ENCODE results near the gene SMYD3. TPM values are rescaled to one million over a fixed set of nuclear protein-coding genes. Genes with fewer than 3 reads are reported as not detected.

SMYD3 gene
- total RNA-seq, 1 donor from 2014 or later = 29.3 TPM

- Mint-ChIP-seq H3K27ac (ENCODE audit: unreplicated experiment) (peak overlapping the region; percentile 75), H3K4me1 (ENCODE audit: low read depth) (peaks cover 28% of the 10 kb centered on the region), H3K9me3 (ENCODE audit: low read depth) (peaks cover 23% of the 10 kb centered on the region), H3K27me3 (ENCODE audit: low read depth) (no peaks in the 10 kb centered on the region), H3K4me3 (ENCODE audit: unreplicated experiment) (no peak overlapping the region), H3K36me3 (ENCODE audit: low read depth) (peaks cover 26% of the 10 kb centered on the region)
- no peak for DNase-seq (ENCODE audit: low spot score)
- TF ChIP-seq CTCF (IDR thresholded peaks at IDR 0.05) = no peak
Measured at GRCh38 chr1:245751116-245751515, 756.0 kb downstream of the SMYD3 start.

- Mint-ChIP-seq H3K27me3 (ENCODE audit: low read depth) (no peaks in the 10 kb centered on the region), H3K4me3 (ENCODE audit: unreplicated experiment) (no peak overlapping the region), H3K9me3 (ENCODE audit: low read depth) (peaks cover 18% of the 10 kb centered on the region), H3K4me1 (ENCODE audit: low read depth) (peaks cover 28% of the 10 kb centered on the region), H3K27ac (ENCODE audit: unreplicated experiment) (peak overlapping the region; percentile 50), H3K36me3 (ENCODE audit: low read depth) (peaks cover 25% of the 10 kb centered on the region)
- DNase-seq (ENCODE audit: low spot score) = no peak
- TF ChIP-seq CTCF (IDR thresholded peaks at IDR 0.05) = no peak
Measured at GRCh38 chr1:245750261-245750660, 756.8 kb downstream of the SMYD3 start.

GRCh38 chr1:245749053-245749452 lies 758.0 kb downstream of the SMYD3 start:
- H3K36me3 Mint-ChIP-seq (ENCODE audit: low read depth) = peaks cover 26% of the 10 kb centered on the region
- peaks cover 28% of the 10 kb centered on the region for H3K4me1 Mint-ChIP-seq (ENCODE audit: low read depth)
- H3K27me3 Mint-ChIP-seq (ENCODE audit: low read depth) = no peaks in the 10 kb centered on the region

GRCh38 chr1:245748646-245749045 lies 758.4 kb downstream of the SMYD3 start:
- peaks cover 16% of the 10 kb centered on the region for H3K9me3 Mint-ChIP-seq (ENCODE audit: low read depth)
- TF ChIP-seq CTCF (IDR thresholded peaks at IDR 0.05) = no peak
- DNase-seq (ENCODE audit: low spot score) = no peak
- no peak overlapping the region for H3K27ac Mint-ChIP-seq (ENCODE audit: unreplicated experiment)
- H3K27me3 Mint-ChIP-seq (ENCODE audit: low read depth) = no peaks in the 10 kb centered on the region
- H3K4me1 Mint-ChIP-seq (ENCODE audit: low read depth) = peaks cover 28% of the 10 kb centered on the region
- no peak overlapping the region for H3K4me3 Mint-ChIP-seq (ENCODE audit: unreplicated experiment)
- H3K36me3 Mint-ChIP-seq (ENCODE audit: low read depth) = peaks cover 26% of the 10 kb centered on the region

More at GRCh38 chr1:245749053-245749452, 758.0 kb downstream of the SMYD3 start:
- Mint-ChIP-seq H3K9me3 (ENCODE audit: low read depth) (peaks cover 16% of the 10 kb centered on the region), H3K4me3 (ENCODE audit: unreplicated experiment) (no peak overlapping the region), H3K27ac (ENCODE audit: unreplicated experiment) (no peak overlapping the region)
- no peak for DNase-seq (ENCODE audit: low spot score)
- TF ChIP-seq CTCF (IDR thresholded peaks at IDR 0.05) = no peak

- Mint-ChIP-seq H3K9me3 (ENCODE audit: low read depth) (peaks cover 16% of the 10 kb centered on the region), H3K27ac (ENCODE audit: unreplicated experiment) (no peak overlapping the region), H3K4me3 (ENCODE audit: unreplicated experiment) (no peak overlapping the region), H3K27me3 (ENCODE audit: low read depth) (no peaks in the 10 kb centered on the region), H3K36me3 (ENCODE audit: low read depth) (peaks cover 25% of the 10 kb centered on the region), H3K4me1 (ENCODE audit: low read depth) (peaks cover 30% of the 10 kb centered on the region)
- DNase-seq (ENCODE audit: low spot score) = no peak
- no peak for TF ChIP-seq CTCF (IDR thresholded peaks at IDR 0.05)
Measured at GRCh38 chr1:245748240-245748639, 758.8 kb downstream of the SMYD3 start.
